A549 (cell line): ENCODE measurements around the gene FBLN7. TPM values are rescaled to one million over a fixed set of nuclear protein-coding genes. Genes with fewer than 3 reads are reported as not detected.

ENCODE experiments used
- ATAC-seq, 2 experiments: fragments of 200-7000 bp in 1 of 2; fragments of >200 bp in 1 of 2; cut with Nextera tagmentation in 1 of 2; cut with Tn5 transposase in 1 of 2; 3 replicates each; pipeline versions ENCODE4 v1.8.0 to v1.9.1; 2018 to 2020; ENCODE audit warnings: mild to moderate bottlenecking in 1 of 2, moderate library complexity in 1 of 2
- CTCF ChIA-PET: fragments of 300-600 bp; sonication (Branson Sonifier 250); formaldehyde crosslinking; extraction: SDS; loops from one replicate; lab custom pipeline; 2021; ENCODE audit warnings: antibody characterized with exemption, inconsistent platforms; lab: Yijun Ruan, JAX
- POLR2A ChIA-PET: fragments of 350-600 bp; formaldehyde crosslinking; extraction: SDS; loops from one replicate; lab custom pipeline; 2021; ENCODE audit warnings: antibody characterized with exemption, inconsistent platforms; lab: Yijun Ruan, JAX
- DNase-seq, 2 experiments: peaks; one replicate each; pipeline versions ENCODE4 v3.0.0 to v3.0.0-alpha.2; 2011 to 2016; ENCODE audit warnings: low read depth in 1 of 2, low spot score in 1 of 2
- FAIRE-seq: peaks from 2 replicates; lab custom pipeline; 2011; peaks lifted over from hg19 to GRCh38; lab: Jason Lieb, UNC
- H3K27ac ChIP-seq, 2 experiments: fragments of >200 bp; sonication (Bioruptor Twin); formaldehyde crosslinking; 3 replicates each; pipeline ENCODE4 v1.5.1; 2016 to 2017
- H3K4me1 ChIP-seq: fragments of >200 bp; sonication (Bioruptor Twin); formaldehyde crosslinking; 3 replicates; pipeline ENCODE4 v1.6.1; 2016
- H3K4me2 ChIP-seq: fragments of >200 bp; sonication (Bioruptor Twin); formaldehyde crosslinking; 3 replicates; pipeline ENCODE4 v1.6.1; 2016
- H3K4me3 ChIP-seq: fragments of >200 bp; sonication (Bioruptor Twin); formaldehyde crosslinking; 3 replicates; pipeline ENCODE4 v1.5.1; 2016
- H3K9me3 ChIP-seq: fragments of >200 bp; sonication (Bioruptor Twin); formaldehyde crosslinking; 3 replicates; pipeline ENCODE4 v1.6.1; 2016
- ATOH8 ChIP-seq: fragments of 250-450 bp; sonication (Bioruptor Pico); IDR thresholded peaks from 2 replicates; pipeline ENCODE4 v1.5.0; 2020; ENCODE audit warnings: low read depth, mild to moderate bottlenecking, moderate library complexity
- CBX8 ChIP-seq: fragments of 200-600 bp; sonication (generic); IDR thresholded peaks from 2 replicates; pipeline ENCODE4 v1.6.1; 2016
- CEBPB ChIP-seq, 2 experiments: fragments of >200 bp in 1 of 2; sonication (Bioruptor Twin) in 1 of 2; formaldehyde crosslinking in 1 of 2; IDR thresholded peaks; 2 replicates each; pipeline ENCODE4 v1.6.1; 2012 to 2016
- CHD2 ChIP-seq: fragments of 150-350 bp; IDR thresholded peaks from 2 replicates; pipeline ENCODE4 v1.6.1; 2014; ENCODE audit warnings: low read length; ENCODE audit not compliant: partially characterized antibody
- EHF ChIP-seq: fragments of 250-450 bp; sonication (Bioruptor Pico); IDR thresholded peaks from 2 replicates; pipeline ENCODE4 v1.5.0; 2020; ENCODE audit warnings: mild to moderate bottlenecking
- ELK1 ChIP-seq: fragments of 150-350 bp; IDR thresholded peaks from 2 replicates; pipeline ENCODE4 v1.6.1; 2014; ENCODE audit warnings: low read depth, mild to moderate bottlenecking, low read length
- ESRRA ChIP-seq: fragments of 150-350 bp; IDR thresholded peaks from 2 replicates; pipeline ENCODE4 v1.6.1; 2014; ENCODE audit warnings: mild to moderate bottlenecking, low read length, borderline replicate concordance
- FOSL2 ChIP-seq, 2 experiments: fragments of 450-650 bp in 1 of 2; fragments of >200 bp in 1 of 2; sonication (Bioruptor Twin) in 1 of 2; formaldehyde crosslinking; IDR thresholded peaks; 2 replicates each; pipeline versions ENCODE4 v1.5.0 to v1.6.1; 2016 to 2020; ENCODE audit warnings: mild to moderate bottlenecking in 1 of 2, moderate library complexity in 1 of 2
- HMGXB4 ChIP-seq: fragments of 250-450 bp; sonication (Bioruptor Pico); IDR thresholded peaks from 2 replicates; pipeline ENCODE4 v1.5.0; 2021; ENCODE audit warnings: mild to moderate bottlenecking, moderate library complexity, borderline replicate concordance
- HOXA7 ChIP-seq: fragments of 250-450 bp; sonication (Bioruptor Pico); IDR thresholded peaks from 2 replicates; pipeline ENCODE4 v1.5.0; 2020; ENCODE audit warnings: mild to moderate bottlenecking, moderate library complexity
- HOXB13 ChIP-seq: fragments of 250-450 bp; sonication (Bioruptor Pico); IDR thresholded peaks from 2 replicates; pipeline ENCODE4 v1.5.0; 2020; ENCODE audit warnings: low read depth, mild to moderate bottlenecking, moderate library complexity
- KDM1A ChIP-seq: fragments of 200-600 bp; sonication (generic); IDR thresholded peaks from 2 replicates; pipeline ENCODE4 v1.6.1; 2016; ENCODE audit warnings: low read depth, mild to moderate bottlenecking
- KDM5A ChIP-seq: fragments of 200-600 bp; sonication (generic); IDR thresholded peaks from 2 replicates; pipeline ENCODE4 v1.6.1; 2016; ENCODE audit warnings: antibody characterized with exemption, mild to moderate bottlenecking
- MAFK ChIP-seq: fragments of 450-650 bp; IDR thresholded peaks from 2 replicates; pipeline ENCODE4 v1.6.1; 2014; ENCODE audit not compliant: partially characterized antibody
- MYC ChIP-seq: IDR thresholded peaks from 2 replicates; pipeline ENCODE4 v1.6.1; 2012; ENCODE audit warnings: mild to moderate bottlenecking, inconsistent platforms, low read length, improper control_type of control experiment, borderline replicate concordance
- NR3C1 ChIP-seq: fragments of >200 bp; sonication (Bioruptor Twin); formaldehyde crosslinking; IDR thresholded peaks from 3 replicates; pipeline ENCODE4 v1.6.1; 2017
- POLR2A ChIP-seq: IDR thresholded peaks from 2 replicates; pipeline ENCODE4 v1.6.1; 2012; ENCODE audit warnings: mild to moderate bottlenecking, low read length
- RCOR1 ChIP-seq: fragments of 150-350 bp; IDR thresholded peaks from 2 replicates; pipeline ENCODE4 v1.6.1; 2014; ENCODE audit warnings: antibody characterized with exemption, low read length, low read depth
- RNF2 ChIP-seq: fragments of 200-600 bp; sonication (generic); IDR thresholded peaks from 2 replicates; pipeline ENCODE4 v1.6.1; 2016; ENCODE audit warnings: low read depth, mild to moderate bottlenecking, antibody characterized with exemption, moderate library complexity, borderline replicate concordance
- WGBS: methylation state at CpG from one replicate; pipeline ENCODE4 v1.1.6; 2017; ENCODE audit errors: missing lambda C conversion rate; 5-methylcytosine and 5-hydroxymethylcytosine counted together
- polyA plus RNA-seq, 4 experiments: library from polyadenylated mRNA; depleted of rRNA in 3 of 4; stranded (reverse); fragments of >200 nt; fragmentation: RNase III in 1 of 4; extraction: RNeasy Plus Mini Kit Qiagen cat#74134 plus additional on column Dnase treatment in 1 of 4; gene quantifications; 2 replicates in 3 of 4; 3 replicates in 1 of 4; pipeline ENCODE4 v1.2.3, GENCODE V29; 2011 to 2017
- TF ChIP-seq, protein P1 (sequence below): fragments of >200 bp; sonication (Bioruptor Twin); formaldehyde crosslinking; IDR thresholded peaks from 2 replicates; pipeline ENCODE4 v1.6.1; 2016
- TF ChIP-seq, protein P2 (sequence below): fragments of 450-650 bp; IDR thresholded peaks from 2 replicates; pipeline ENCODE4 v1.6.1; 2014; ENCODE audit warnings: antibody characterized with exemption

FBLN7 gene
- polyA plus RNA-seq, 2 of the 4 experiments (the other 2 are of a cell fraction) = 0.47 to 0.63 TPM

DNA sequence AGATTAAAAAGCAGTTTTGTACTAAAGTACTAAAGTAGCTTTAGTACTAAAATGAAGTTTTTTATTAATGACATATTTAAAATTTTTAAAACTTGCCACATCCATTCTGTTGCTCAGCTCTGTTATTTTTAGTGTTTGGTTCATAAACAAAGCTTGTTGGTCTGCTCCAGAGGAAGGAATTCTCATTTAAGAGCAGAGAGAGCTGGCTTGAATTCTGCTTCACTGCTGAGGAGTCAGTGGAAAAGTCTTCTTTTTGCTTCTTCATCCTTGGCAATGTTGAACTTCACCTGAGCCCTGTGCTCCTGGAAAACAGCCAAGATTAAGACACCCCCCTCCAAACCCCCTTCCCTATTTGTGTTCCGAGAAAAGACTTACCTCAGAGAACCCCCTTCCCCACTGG lies 42.5 kb upstream of the FBLN7 start:
- TF ChIP-seq RCOR1 = no peak
- TF ChIP-seq POLR2A = no peak
- TF ChIP-seq ESRRA = no peak
- TF ChIP-seq MYC = no peak
- TF ChIP-seq, protein P1, sequence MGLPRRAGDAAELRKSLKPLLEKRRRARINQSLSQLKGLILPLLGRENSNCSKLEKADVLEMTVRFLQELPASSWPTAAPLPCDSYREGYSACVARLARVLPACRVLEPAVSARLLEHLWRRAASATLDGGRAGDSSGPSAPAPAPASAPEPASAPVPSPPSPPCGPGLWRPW = no peak
- TF ChIP-seq, protein P2, sequence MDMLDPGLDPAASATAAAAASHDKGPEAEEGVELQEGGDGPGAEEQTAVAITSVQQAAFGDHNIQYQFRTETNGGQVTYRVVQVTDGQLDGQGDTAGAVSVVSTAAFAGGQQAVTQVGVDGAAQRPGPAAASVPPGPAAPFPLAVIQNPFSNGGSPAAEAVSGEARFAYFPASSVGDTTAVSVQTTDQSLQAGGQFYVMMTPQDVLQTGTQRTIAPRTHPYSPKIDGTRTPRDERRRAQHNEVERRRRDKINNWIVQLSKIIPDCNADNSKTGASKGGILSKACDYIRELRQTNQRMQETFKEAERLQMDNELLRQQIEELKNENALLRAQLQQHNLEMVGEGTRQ = no peak
- TF ChIP-seq NR3C1 = no peak
- TF ChIP-seq ELK1 = no peak
- no peak for TF ChIP-seq ATOH8 (CRISPR knock-in tag)
- no peak for TF ChIP-seq HOXA7 (CRISPR knock-in tag)
- TF ChIP-seq HOXB13 (CRISPR knock-in tag) = no peak
- TF ChIP-seq CHD2 = no peak
- no peak for TF ChIP-seq EHF
- no peak for TF ChIP-seq CEBPB (IDR thresholded peaks at IDR 0.05)
- no peak for TF ChIP-seq MAFK
- TF ChIP-seq RNF2 = no peak
- TF ChIP-seq HMGXB4 = no peak
- TF ChIP-seq KDM1A = no peak
- no peak for TF ChIP-seq CBX8
- ATAC-seq (no peak), FAIRE-seq (no peak), DNase-seq (no peak)
- no peak overlapping the region for H3K4me3 ChIP-seq
- H3K9me3 ChIP-seq = no peaks in the 10 kb centered on the region
- 100% methylated on average over 1 of the region's 1 CpG for WGBS
- H3K4me2 ChIP-seq = no peak overlapping the region
- H3K4me1 ChIP-seq = no peaks in the 10 kb centered on the region
- POLR2A ChIA-PET = no interaction called here
- H3K27ac ChIP-seq = no peak overlapping the region
- CTCF ChIA-PET = no interaction called here

- WGBS = 80% methylated on average over 10 of the region's 10 CpGs
Observed at GRCh38 chr2:112096098-112096497, 42.1 kb upstream of the FBLN7 start.

More at GRCh38 chr2:112096098-112096497, 42.1 kb upstream of the FBLN7 start:
- DNase-seq = no peak
- ATAC-seq = no peak
- H3K9me3 ChIP-seq = no peaks in the 10 kb centered on the region
- H3K4me2 ChIP-seq = no peak overlapping the region
- H3K4me1 ChIP-seq = no peaks in the 10 kb centered on the region
- CTCF ChIA-PET = no interaction called here
- no peak overlapping the region for H3K27ac ChIP-seq
- POLR2A ChIA-PET = no interaction called here
- H3K4me3 ChIP-seq = no peak overlapping the region
- FAIRE-seq = no peak
- no peak for TF ChIP-seq CEBPB (IDR thresholded peaks at IDR 0.05)
- no peak for TF ChIP-seq ESRRA
- TF ChIP-seq FOSL2 (IDR thresholded peaks at IDR 0.05) = no peak
- no peak for TF ChIP-seq FOSL2 (CRISPR knock-in tag; IDR thresholded peaks at IDR 0.05)
- TF ChIP-seq KDM5A = no peak
